Fibroblast of skin of back (primary cell): ENCODE data around the gene GPATCH4.
"Not testable (repeated sequence)": the region's sequence is repeated elsewhere in the genome, so short reads cannot be mapped to it uniquely, and the experiment has no call there.

Experiments
- DNase-seq: peaks from one replicate; pipeline ENCODE4 v3.0.0-alpha.2; 2013

Gene GPATCH4

GRCh38 chr1:156572663-156573018 lies 28.6 kb downstream of the GPATCH4 start:
- DNase-seq: no peak

GRCh38 chr1:156571919-156572662 lies 29.2 kb downstream of the GPATCH4 start, which contains the start of gene IQGAP3:
IQGAP3 (minus strand) TSS chr1:156572565; CDS start chr1:156572529, 36 bp downstream.
- DNase-seq: peak; percentile 86

- DNase-seq: peak; percentile 93
These were observed 29.9 kb downstream of the GPATCH4 start for GRCh38 chr1:156571261-156571852.

- no peak for DNase-seq
These were observed 34.8 kb downstream of the GPATCH4 start for GRCh38 chr1:156566436-156566835.

GRCh38 chr1:156565519-156565918 lies 35.8 kb downstream of the GPATCH4 start:
- no peak for DNase-seq

- no peak for DNase-seq
These were observed 40.6 kb downstream of the GPATCH4 start for GRCh38 chr1:156560585-156561163.

- DNase-seq: no peak
These were observed 41.4 kb downstream of the GPATCH4 start for GRCh38 chr1:156559797-156560385.

GRCh38 chr1:156559086-156559796 lies 42.0 kb downstream of the GPATCH4 start:
- no peak for DNase-seq

GRCh38 chr1:156556354-156556753 lies 44.9 kb downstream of the GPATCH4 start:
- no peak for DNase-seq

GRCh38 chr1:156555715-156556114 lies 45.6 kb downstream of the GPATCH4 start:
- no peak for DNase-seq

- no peak for DNase-seq
These were observed 46.3 kb downstream of the GPATCH4 start for GRCh38 chr1:156554971-156555370.

GRCh38 chr1:156553860-156554485 lies 47.3 kb downstream of the GPATCH4 start:
- DNase-seq: no peak

- not testable (repeated sequence) for DNase-seq
These were observed 48.3 kb downstream of the GPATCH4 start for GRCh38 chr1:156552937-156553336.

- DNase-seq: no peak
These were observed 48.8 kb downstream of the GPATCH4 start for GRCh38 chr1:156552518-156552917.

GRCh38 chr1:156551869-156552268 lies 49.4 kb downstream of the GPATCH4 start:
- DNase-seq: no peak

- DNase-seq: no peak
These were observed 50.1 kb downstream of the GPATCH4 start for GRCh38 chr1:156551066-156551643.

GRCh38 chr1:156550346-156550745 lies 50.9 kb downstream of the GPATCH4 start:
- no peak for DNase-seq

GRCh38 chr1:156549831-156550230 lies 51.4 kb downstream of the GPATCH4 start:
- no peak for DNase-seq

- no peak for DNase-seq
These were observed 51.9 kb downstream of the GPATCH4 start for GRCh38 chr1:156549390-156549789.

- DNase-seq: no peak
These were observed 53.3 kb downstream of the GPATCH4 start for GRCh38 chr1:156547982-156548381.

GRCh38 chr1:156547434-156547833 lies 53.8 kb downstream of the GPATCH4 start:
- no peak for DNase-seq

GRCh38 chr1:156546267-156546666 lies 55.0 kb downstream of the GPATCH4 start:
- DNase-seq: no peak
